ENCODE measurements around the gene DRC7. TPM values are rescaled to one million over a fixed set of nuclear protein-coding genes. Genes with fewer than 3 reads are reported as not detected.

The DRC7 gene
- total and polyA plus RNA-seq, 2 experiments from 2014 or later, result 0.83 to 2.0 TPM

DNA sequence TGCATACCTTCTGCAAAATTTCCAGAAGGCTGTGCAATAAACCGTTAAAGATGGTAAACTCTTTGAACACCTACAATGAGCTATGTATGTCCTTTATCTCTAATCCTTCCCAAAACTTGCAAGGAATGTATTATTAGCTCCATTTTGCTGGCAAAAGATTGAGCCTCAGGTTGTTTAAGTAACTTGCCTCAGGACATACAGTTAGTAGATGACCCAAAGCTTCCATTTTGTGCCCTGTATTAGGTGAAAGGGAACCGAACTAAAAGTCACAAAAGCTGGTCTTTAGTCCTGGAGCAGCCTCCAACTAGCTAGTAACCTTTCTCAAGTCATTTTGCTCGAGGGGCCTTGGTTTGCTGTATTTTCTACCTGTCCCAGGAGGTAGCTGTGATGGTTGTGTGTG, 22.2 kb upstream of the DRC7 start:
- H3K36me3 ChIP-seq, result no peaks in the 10 kb centered on the region
- no peak for DNase-seq (ENCODE audit: low read depth in 1 of 2, low spot score in 1 of 2)
- no peaks in the 10 kb centered on the region for H3K27me3 ChIP-seq
- no peak overlapping the region for H3K4me3 ChIP-seq
- no peaks in the 10 kb centered on the region for H3K9me3 ChIP-seq (ENCODE audit: low read depth)
- H3K27ac ChIP-seq, result no peak overlapping the region
- peaks cover 6% of the 10 kb centered on the region for H3K4me1 ChIP-seq (ENCODE audit: low read depth)
- TF ChIP-seq, protein P1, sequence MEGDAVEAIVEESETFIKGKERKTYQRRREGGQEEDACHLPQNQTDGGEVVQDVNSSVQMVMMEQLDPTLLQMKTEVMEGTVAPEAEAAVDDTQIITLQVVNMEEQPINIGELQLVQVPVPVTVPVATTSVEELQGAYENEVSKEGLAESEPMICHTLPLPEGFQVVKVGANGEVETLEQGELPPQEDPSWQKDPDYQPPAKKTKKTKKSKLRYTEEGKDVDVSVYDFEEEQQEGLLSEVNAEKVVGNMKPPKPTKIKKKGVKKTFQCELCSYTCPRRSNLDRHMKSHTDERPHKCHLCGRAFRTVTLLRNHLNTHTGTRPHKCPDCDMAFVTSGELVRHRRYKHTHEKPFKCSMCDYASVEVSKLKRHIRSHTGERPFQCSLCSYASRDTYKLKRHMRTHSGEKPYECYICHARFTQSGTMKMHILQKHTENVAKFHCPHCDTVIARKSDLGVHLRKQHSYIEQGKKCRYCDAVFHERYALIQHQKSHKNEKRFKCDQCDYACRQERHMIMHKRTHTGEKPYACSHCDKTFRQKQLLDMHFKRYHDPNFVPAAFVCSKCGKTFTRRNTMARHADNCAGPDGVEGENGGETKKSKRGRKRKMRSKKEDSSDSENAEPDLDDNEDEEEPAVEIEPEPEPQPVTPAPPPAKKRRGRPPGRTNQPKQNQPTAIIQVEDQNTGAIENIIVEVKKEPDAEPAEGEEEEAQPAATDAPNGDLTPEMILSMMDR (IDR thresholded peaks at IDR 0.05; ENCODE audit: low read depth, low read length), result no peak

DNA sequence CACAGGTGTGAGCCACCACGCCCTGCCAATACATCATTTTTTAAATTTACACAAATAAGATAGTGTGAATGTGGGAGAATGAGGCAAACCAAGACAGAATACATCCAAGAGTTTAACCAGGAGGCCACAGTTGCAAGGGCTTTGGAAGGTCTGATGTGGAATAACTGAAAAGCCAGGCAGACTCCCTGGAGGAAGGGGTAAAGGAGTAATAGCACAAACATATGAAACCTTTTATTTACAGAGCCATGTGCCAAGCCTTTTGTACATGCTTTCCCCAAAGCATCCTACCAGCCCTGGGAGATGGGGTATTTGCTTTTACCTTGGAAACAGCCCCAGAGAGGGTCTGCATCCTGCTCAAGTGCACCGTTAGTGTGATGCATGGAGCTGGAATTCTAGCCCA, 21.8 kb upstream of the DRC7 start:
- peaks cover 7% of the 10 kb centered on the region for H3K4me1 ChIP-seq (ENCODE audit: low read depth)
- H3K9me3 ChIP-seq (ENCODE audit: low read depth), result no peaks in the 10 kb centered on the region
- H3K27ac ChIP-seq, result no peak overlapping the region
- no peak overlapping the region for H3K4me3 ChIP-seq
- DNase-seq (ENCODE audit: low read depth in 1 of 2, low spot score in 1 of 2), result no peak
- TF ChIP-seq, protein P1 (IDR thresholded peaks at IDR 0.05; ENCODE audit: low read depth, low read length), result no peak
- no peaks in the 10 kb centered on the region for H3K36me3 ChIP-seq
- H3K27me3 ChIP-seq, result no peaks in the 10 kb centered on the region

DNA sequence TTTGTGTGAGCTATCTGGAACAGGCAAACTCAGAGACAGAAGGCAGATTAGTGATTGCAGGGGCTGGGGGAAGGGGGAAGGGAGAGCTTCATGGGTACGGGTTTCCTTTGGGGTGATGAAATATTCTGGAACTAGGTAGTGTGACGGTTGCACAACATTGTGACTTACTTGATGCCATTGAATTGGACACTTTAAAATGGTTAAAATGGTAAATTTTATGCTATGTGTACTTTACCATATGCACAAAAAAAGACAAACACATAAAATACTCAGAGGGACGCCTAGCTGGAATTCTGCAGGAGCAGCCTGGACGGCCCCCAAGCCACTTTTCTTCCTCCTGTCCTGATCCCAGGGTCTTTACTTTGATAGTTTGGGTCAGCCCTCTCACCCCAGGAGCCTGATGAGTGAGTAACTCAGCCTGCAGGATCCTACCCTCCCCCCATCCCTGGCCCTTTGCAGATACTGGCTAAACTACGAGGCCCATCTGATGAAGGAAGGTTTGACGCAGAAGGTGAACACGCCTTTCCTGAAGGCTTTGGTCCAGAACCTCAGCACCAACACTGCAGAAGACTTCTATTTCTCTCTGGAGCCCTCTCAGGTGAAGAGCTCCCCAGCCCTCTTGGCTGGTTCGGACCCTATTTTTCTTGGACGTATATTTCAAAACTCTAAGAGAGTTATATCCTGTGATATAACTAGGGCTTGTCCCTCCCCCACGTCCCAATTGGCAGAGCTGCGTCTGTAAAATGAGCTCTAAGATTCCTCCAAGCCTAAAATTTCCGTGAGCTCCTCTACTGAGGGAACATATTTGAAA, 18.7 kb upstream of the DRC7 start:
- peak; percentile 35 to 50 for DNase-seq (ENCODE audit: low read depth in 1 of 2, low spot score in 1 of 2)
- Histone ChIP-seq H3K27me3 (no peaks in the 10 kb centered on the region), H3K27ac (no peak overlapping the region), H3K4me3 (no peak overlapping the region), H3K36me3 (no peaks in the 10 kb centered on the region), H3K4me1 (ENCODE audit: low read depth) (peaks cover 20% of the 10 kb centered on the region), H3K9me3 (ENCODE audit: low read depth) (no peaks in the 10 kb centered on the region)
- TF ChIP-seq, protein P1 (IDR thresholded peaks at IDR 0.05; ENCODE audit: low read depth, low read length), result no peak

DNA sequence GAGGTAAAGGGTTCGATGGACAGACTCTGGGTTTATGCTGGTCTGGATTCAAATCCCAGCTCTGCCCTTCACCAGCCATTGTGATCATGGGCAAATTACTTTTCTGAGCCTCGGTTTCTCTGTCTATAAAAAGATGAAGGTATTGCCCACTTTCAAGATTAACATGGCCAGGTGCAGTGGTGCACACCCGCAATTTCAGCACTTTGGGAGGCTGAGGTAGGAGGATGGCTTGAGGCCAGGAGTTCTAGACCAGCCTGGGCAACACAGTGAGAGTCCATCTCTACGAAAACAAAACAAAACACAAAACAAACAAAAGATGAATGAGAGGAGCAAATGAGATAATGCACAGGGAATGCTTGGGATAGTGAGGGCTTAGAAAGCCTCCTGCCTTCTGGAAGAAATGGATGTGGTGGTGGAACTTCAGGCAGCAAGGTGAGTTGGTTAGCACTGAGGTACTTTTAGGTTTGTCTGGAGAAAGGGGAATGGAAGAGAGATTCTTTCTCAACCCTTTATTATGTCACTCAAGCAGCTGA, 18.0 kb upstream of the DRC7 start:
- Histone ChIP-seq H3K9me3 (ENCODE audit: low read depth) (no peaks in the 10 kb centered on the region), H3K27me3 (no peaks in the 10 kb centered on the region), H3K4me3 (no peak overlapping the region), H3K27ac (no peak overlapping the region), H3K4me1 (ENCODE audit: low read depth) (peaks cover 20% of the 10 kb centered on the region), H3K36me3 (no peaks in the 10 kb centered on the region)
- TF ChIP-seq, protein P1 (IDR thresholded peaks at IDR 0.05; ENCODE audit: low read depth, low read length), result no peak
- no peak for DNase-seq (ENCODE audit: low read depth in 1 of 2, low spot score in 1 of 2)

DNA sequence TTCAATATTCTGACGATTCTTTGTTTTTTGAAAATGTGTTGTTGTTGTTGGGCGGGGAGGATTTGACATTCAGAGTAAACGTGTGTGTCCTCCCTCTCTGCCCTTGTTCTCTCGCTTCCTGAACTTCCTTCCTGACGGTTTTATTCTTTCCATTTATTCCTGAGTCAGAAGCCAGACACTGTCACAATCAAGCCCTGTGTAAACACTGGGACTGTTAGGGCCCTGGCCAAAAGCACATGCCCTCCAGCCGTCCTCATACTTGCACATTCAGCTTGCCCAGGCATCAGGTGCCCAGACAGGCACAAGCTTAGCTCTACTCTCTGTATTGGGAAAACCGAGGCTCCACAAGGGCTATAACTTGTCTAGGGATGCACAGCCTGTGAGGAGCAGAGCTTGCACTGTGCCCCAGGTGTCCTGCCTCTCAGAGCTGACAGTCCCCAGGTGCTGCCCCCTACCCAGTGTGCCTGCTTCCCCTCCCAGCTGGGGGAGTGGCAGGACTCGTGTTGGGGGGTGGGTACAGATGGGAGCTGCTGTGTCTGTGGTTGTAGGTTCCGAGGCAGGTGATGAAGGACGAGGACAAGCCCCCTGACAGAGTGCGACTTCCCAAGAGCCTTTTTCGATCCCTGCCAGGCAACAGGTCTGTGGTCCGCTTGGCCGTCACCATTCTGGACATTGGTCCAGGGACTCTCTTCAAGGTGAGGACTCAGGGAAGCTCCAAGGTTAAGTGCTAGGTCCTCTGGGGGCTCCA, 16.8 kb upstream of the DRC7 start:
- Histone ChIP-seq H3K4me1 (ENCODE audit: low read depth) (peaks cover 20% of the 10 kb centered on the region), H3K36me3 (no peaks in the 10 kb centered on the region), H3K4me3 (no peak overlapping the region), H3K27ac (peak overlapping the region; percentile 8), H3K27me3 (no peaks in the 10 kb centered on the region), H3K9me3 (ENCODE audit: low read depth) (no peaks in the 10 kb centered on the region)
- DNase-seq (ENCODE audit: low read depth in 1 of 2, low spot score in 1 of 2), result no peak
- TF ChIP-seq, protein P1 (IDR thresholded peaks at IDR 0.05; ENCODE audit: low read depth, low read length), result no peak
